ENCODE measurements around the gene NKX2-1.
A peak's percentile ranks its signal among the peaks of the same experiment; 100 is the strongest.

NKX2-1 gene

GRCh38 chr14:36518031-36518585 lies 1.9 kb downstream of the NKX2-1 start:
- DNase-seq, result peak; percentile 37

GRCh38 chr14:36517242-36518030 lies 2.6 kb downstream of the NKX2-1 start:
- DNase-seq, result peak; percentile 53

GRCh38 chr14:36516719-36517241 lies 3.3 kb downstream of the NKX2-1 start:
- no peak for DNase-seq

GRCh38 chr14:36515896-36516718 lies 3.9 kb downstream of the NKX2-1 start:
- DNase-seq, result peak; percentile 45

- no peak for DNase-seq
Measured at GRCh38 chr14:36515105-36515593, 4.9 kb downstream of the NKX2-1 start.

GRCh38 chr14:36514278-36515104 lies 5.5 kb downstream of the NKX2-1 start:
- DNase-seq, result peak; percentile 30

- peak; percentile 37 for DNase-seq
Measured at GRCh38 chr14:36513451-36514277, 6.4 kb downstream of the NKX2-1 start.

- DNase-seq, result no peak
Measured at GRCh38 chr14:36513012-36513420, 7.0 kb downstream of the NKX2-1 start.

- DNase-seq, result no peak
Measured at GRCh38 chr14:36512585-36513003, 7.4 kb downstream of the NKX2-1 start.

GRCh38 chr14:36511981-36512584 lies 7.9 kb downstream of the NKX2-1 start:
- no peak for DNase-seq

- DNase-seq, result no peak
Measured at GRCh38 chr14:36510874-36511273, 9.2 kb downstream of the NKX2-1 start.

GRCh38 chr14:36510078-36510799 lies 9.8 kb downstream of the NKX2-1 start:
- peak; percentile 49 for DNase-seq

- DNase-seq, result no peak
Measured at GRCh38 chr14:36509069-36509917, 10.7 kb downstream of the NKX2-1 start.

- DNase-seq, result peak; percentile 55
Measured at GRCh38 chr14:36508418-36509068, 11.5 kb downstream of the NKX2-1 start.

- DNase-seq, result peak; percentile 42
Measured at GRCh38 chr14:36507847-36508417, 12.1 kb downstream of the NKX2-1 start.

- no peak for DNase-seq
Measured at GRCh38 chr14:36506732-36507614, 13.1 kb downstream of the NKX2-1 start.

All from right kidney (tissue), 1 donor.